Endothelial cell of umbilical vein (primary cell): ENCODE results near the gene KRT15.

Source experiments
- CTCF ChIP-seq, 2 donors: IDR thresholded peaks; 1 replicate in 1 of 2; 2 replicates in 1 of 2; pipeline ENCODE4 v1.5.1; 2011; ENCODE audit warnings: low read length in 2 of 2, mild to moderate bottlenecking in 2 of 2, moderate library complexity in 2 of 2, control low read depth in 1 of 2, inconsistent platforms in 1 of 2, low read depth in 1 of 2; ENCODE audit not compliant: insufficient read depth in 1 of 2; ENCODE audit errors: extremely low read depth in 1 of 2
- EZH2 ChIP-seq: IDR thresholded peaks from 2 replicates; pipeline ENCODE4 v1.6.1; 2012; ENCODE audit warnings: borderline replicate concordance, low read depth, mild to moderate bottlenecking, moderate library complexity, low read length, inconsistent platforms; ENCODE audit not compliant: severe bottlenecking
- MYC ChIP-seq: IDR thresholded peaks from one replicate; pipeline ENCODE4 v1.6.1; 2011; ENCODE audit warnings: mild to moderate bottlenecking, low read depth, low read length
- POLR2AphosphoS5 ChIP-seq: IDR thresholded peaks from 2 replicates; pipeline ENCODE4 v1.6.1; 2012; ENCODE audit warnings: low read depth, mild to moderate bottlenecking, control low read depth, low read length, moderate library complexity; ENCODE audit not compliant: insufficient read depth

- TF ChIP-seq MYC = no peak
- TF ChIP-seq CTCF (IDR thresholded peaks at IDR 0.05; ENCODE audit: extremely low read depth in 1 of 2, insufficient read depth in 1 of 2, low read depth in 1 of 2, low read length in 2 of 2) = no peak
- no peak for TF ChIP-seq EZH2
- no peak for TF ChIP-seq POLR2AphosphoS5
These were observed 28.4 kb downstream of the KRT15 start for GRCh38 chr17:41490000-41490990.
